GM12874 (cell line): Measurements from ENCODE around the gene MYL6.

Experiments
- CTCF ChIP-seq: IDR thresholded peaks from 2 replicates; pipeline ENCODE4 v1.5.1; 2011; ENCODE audit warnings: low read depth, mild to moderate bottlenecking, control low read depth, low read length, moderate library complexity; ENCODE audit not compliant: insufficient read depth

MYL6 gene

GRCh38 chr12:56158029-56158925, at the start of gene MYL6:
TSS of gene MYL6 (plus strand) at chr12:56158359. CDS start at chr12:56158402, 43 bp downstream.
- no peak for TF ChIP-seq CTCF

- TF ChIP-seq CTCF = no peak
These were observed 47.6 kb upstream of the MYL6 start for GRCh38 chr12:56110571-56110970.

- TF ChIP-seq CTCF = no peak
These were observed 44.1 kb upstream of the MYL6 start for GRCh38 chr12:56114084-56114483.

GRCh38 chr12:56115329-56115728, 42.8 kb upstream of the MYL6 start:
- TF ChIP-seq CTCF = no peak

- TF ChIP-seq CTCF = no peak
These were observed 41.7 kb upstream of the MYL6 start, which contains the start of gene RPL41 for GRCh38 chr12:56116267-56117081. TSS of gene RPL41 (plus strand) at chr12:56116633.

- TF ChIP-seq CTCF = peak; percentile 60
These were observed 40.1 kb upstream of the MYL6 start, which contains the start of gene ZC3H10 for GRCh38 chr12:56117778-56118687. TSS of gene ZC3H10 (plus strand) at chr12:56118266. CDS start at chr12:56120563, 2,297 bp downstream.
